ENCODE results near the gene CUX1. TPM values are rescaled to one million over a fixed set of nuclear protein-coding genes. Genes with fewer than 3 reads are reported as not detected.
A peak's percentile ranks its signal among the peaks of the same experiment; 100 is the strongest.
"Not testable (repeated sequence)": the region's sequence is repeated elsewhere in the genome, so short reads cannot be mapped to it uniquely, and the experiment has no call there.

Gene CUX1
- total RNA-seq, 1 donor from 2014 or later, result 101 TPM

DNA sequence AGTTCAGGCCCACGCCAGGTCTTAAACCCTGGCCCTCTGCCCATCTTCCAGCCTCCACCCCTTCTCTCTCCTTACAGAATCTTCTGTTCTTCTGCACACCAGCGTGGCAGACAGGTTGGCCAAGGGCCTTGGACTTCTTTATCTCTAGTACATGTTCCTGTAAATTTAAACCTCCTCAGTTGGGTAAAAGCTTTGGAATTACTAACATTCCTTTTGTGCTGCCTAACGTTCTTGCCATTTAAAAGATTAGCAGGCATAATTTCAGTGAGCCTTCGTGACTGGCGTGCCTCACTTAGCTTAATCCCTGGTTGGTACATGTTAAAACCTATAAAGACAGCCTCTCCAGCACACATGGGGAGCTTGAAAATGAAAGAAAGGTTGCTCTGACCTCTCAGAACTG lies 192.2 kb downstream of the CUX1 start:
- Histone ChIP-seq H3K27me3 (no peaks in the 10 kb centered on the region), H3K9me3 (no peaks in the 10 kb centered on the region), H3K4me3 (no peak overlapping the region), H3K36me3 (no peaks in the 10 kb centered on the region), H3K27ac (peak overlapping the region; percentile 61 to 73), H3K4me1 (peaks cover 0 to 11% of the 10 kb centered on the region in 2 donors)
- intact Hi-C loops (cut with DNase I), result loop anchor here (5.0 kb wide), 1 partner anchor 52 kb away; no protein-coding TSS in a partner anchor
- TF ChIP-seq CTCF (IDR thresholded peaks at IDR 0.05), result no peak
- no peak for DNase-seq (ENCODE audit: low spot score in 2 of 2)

GRCh38 chr7:102012112-102012830 lies 194.8 kb downstream of the CUX1 start:
- Histone ChIP-seq H3K4me1 (peaks cover 0 to 11% of the 10 kb centered on the region in 2 donors), H3K27ac (peak overlapping the region in 1 of 2 donors; percentile 30)
- not testable (repeated sequence) for H3K4me3 ChIP-seq; H3K27me3 ChIP-seq; H3K36me3 ChIP-seq; H3K9me3 ChIP-seq; DNase-seq (ENCODE audit: low spot score in 2 of 2)
- intact Hi-C loops (cut with DNase I), result loop anchor here (5.0 kb wide), 1 partner anchor 55 kb away; no protein-coding TSS in a partner anchor

GRCh38 chr7:102012941-102013461 lies 195.6 kb downstream of the CUX1 start:
- no peak for DNase-seq (ENCODE audit: low spot score in 2 of 2)
- no peaks in the 10 kb centered on the region for H3K27me3 ChIP-seq
- intact Hi-C loops (cut with DNase I), result loop anchor here (5.0 kb wide), 1 partner anchor 56 kb away; no protein-coding TSS in a partner anchor
- no peak overlapping the region for H3K4me3 ChIP-seq
- no peaks in the 10 kb centered on the region for H3K9me3 ChIP-seq
- peak overlapping the region in 1 of 2 donors; percentile 30 for H3K27ac ChIP-seq
- H3K4me1 ChIP-seq, result peaks cover 0 to 11% of the 10 kb centered on the region in 2 donors
- TF ChIP-seq CTCF (IDR thresholded peaks at IDR 0.05), result no peak
- no peaks in the 10 kb centered on the region for H3K36me3 ChIP-seq

DNA sequence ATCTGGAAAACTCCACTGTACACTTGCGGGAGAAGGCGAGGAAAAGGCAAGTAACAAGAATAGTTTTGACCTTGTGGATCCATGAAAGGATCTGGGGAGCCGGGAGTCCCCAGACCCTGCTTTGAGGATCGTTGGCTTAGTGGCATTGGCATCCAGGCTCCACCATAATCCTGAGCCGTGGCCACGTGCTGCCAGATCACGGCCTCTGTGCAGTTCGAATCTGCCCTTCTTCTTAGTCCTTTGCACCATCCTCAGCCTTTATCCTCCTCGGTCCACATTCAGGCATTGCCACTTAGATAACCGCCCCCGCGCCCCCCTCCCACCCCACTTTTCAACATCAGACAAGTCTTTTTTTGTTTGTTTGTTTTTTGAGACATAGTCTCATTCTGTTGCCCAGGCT lies 201.4 kb downstream of the CUX1 start:
- Histone ChIP-seq H3K4me3 (no peak overlapping the region), H3K4me1 (no peaks in the 10 kb centered on the region), H3K27me3 (no peaks in the 10 kb centered on the region), H3K27ac (no peak overlapping the region), H3K9me3 (no peaks in the 10 kb centered on the region), H3K36me3 (no peaks in the 10 kb centered on the region)
- intact Hi-C loops (cut with DNase I), result no loop called here
- no peak for TF ChIP-seq CTCF (IDR thresholded peaks at IDR 0.05)
- DNase-seq (ENCODE audit: low spot score in 2 of 2), result no peak

GRCh38 chr7:102019461-102019860 lies 202.0 kb downstream of the CUX1 start:
- Histone ChIP-seq H3K36me3 (no peaks in the 10 kb centered on the region), H3K27me3 (no peaks in the 10 kb centered on the region), H3K4me1 (no peaks in the 10 kb centered on the region), H3K9me3 (no peaks in the 10 kb centered on the region), H3K4me3 (no peak overlapping the region), H3K27ac (no peak overlapping the region)
- intact Hi-C loops (cut with DNase I), result no loop called here
- TF ChIP-seq CTCF (IDR thresholded peaks at IDR 0.05), result no peak
- no peak for DNase-seq (ENCODE audit: low spot score in 2 of 2)

DNA sequence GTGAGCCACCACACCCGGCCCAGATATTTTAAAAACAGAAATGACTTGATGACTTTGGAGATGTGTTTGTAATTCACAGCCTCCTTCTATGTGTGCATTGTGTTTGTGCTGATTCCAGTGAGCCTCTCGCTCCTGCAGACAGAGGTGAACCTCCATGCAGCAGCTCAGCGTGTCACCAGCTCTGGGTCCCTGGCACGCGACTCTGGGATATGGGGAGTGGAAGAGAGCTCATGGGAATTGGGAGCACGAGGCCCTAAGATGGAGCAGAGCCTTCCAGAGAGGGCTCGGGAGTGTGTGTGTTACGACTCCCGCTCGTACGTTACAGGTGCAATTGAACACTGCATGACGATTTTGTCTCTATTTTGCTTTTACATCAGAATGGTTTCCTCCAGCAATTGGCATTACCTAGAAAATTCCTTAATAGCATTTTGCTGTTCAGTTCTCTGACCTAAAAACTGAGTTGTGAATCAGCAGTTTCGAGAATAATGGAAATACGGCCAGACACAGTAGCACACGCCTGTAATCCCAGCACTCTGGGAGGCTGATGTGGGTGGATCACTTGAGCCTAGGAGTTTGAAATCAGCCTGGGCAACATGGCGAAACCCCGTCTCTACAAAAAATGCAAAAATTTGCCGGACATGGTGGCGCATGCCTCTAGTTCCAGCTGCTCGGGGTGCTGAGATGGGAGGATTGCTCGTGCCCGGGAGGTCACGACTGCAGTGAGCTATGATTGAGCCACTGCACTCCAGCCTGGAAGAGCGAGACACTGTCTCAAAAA lies 204.6 kb downstream of the CUX1 start:
- no peak for TF ChIP-seq CTCF (IDR thresholded peaks at IDR 0.05)
- Histone ChIP-seq H3K9me3 (no peaks in the 10 kb centered on the region), H3K27ac (no peak overlapping the region), H3K4me3 (no peak overlapping the region), H3K27me3 (no peaks in the 10 kb centered on the region), H3K4me1 (no peaks in the 10 kb centered on the region), H3K36me3 (no peaks in the 10 kb centered on the region)
- intact Hi-C loops (cut with DNase I), result no loop called here
- DNase-seq (ENCODE audit: low spot score in 2 of 2), result no peak
